Lung (tissue), 12 donors: ENCODE results near the gene JMJD7. TPM values are rescaled to one million over a fixed set of nuclear protein-coding genes. Genes with fewer than 3 reads are reported as not detected.

Experiments
- ATAC-seq: fragments of 200-7000 bp; cut with Tn5 transposase; one replicate; pipeline ENCODE4 v1.9.1; 2020; ENCODE audit warnings: moderate number of reproducible peaks; ENCODE audit not compliant: insufficient read depth, low FRiP score
- DNase-seq, 3 donors: peaks; one replicate each; pipeline ENCODE4 v3.0.0-alpha.2; 2013 to 2017
- H3K27ac ChIP-seq, 2 donors: one replicate each; pipeline ENCODE4 v1.5.1; 2013; ENCODE audit warnings: mild to moderate bottlenecking in 2 of 2, moderate library complexity in 2 of 2, control low read depth in 1 of 2, inconsistent platforms in 1 of 2, low read depth in 1 of 2, low read length in 1 of 2
- H3K27me3 ChIP-seq, 3 donors: one replicate each; pipeline ENCODE4 v1.5.1; 2013; ENCODE audit warnings: low read length in 2 of 3; ENCODE audit not compliant: control insufficient read depth in 3 of 3, insufficient read depth in 3 of 3
- H3K36me3 ChIP-seq, 4 donors: one replicate each; pipeline ENCODE4 v1.5.1; 2013; ENCODE audit warnings: low read length in 4 of 4, mild to moderate bottlenecking in 1 of 4, moderate library complexity in 1 of 4; ENCODE audit not compliant: control insufficient read depth in 4 of 4, insufficient read depth in 4 of 4
- H3K4me1 ChIP-seq, 5 donors: one replicate each; pipeline ENCODE4 v1.5.1; 2013; ENCODE audit warnings: low read length in 5 of 5, mild to moderate bottlenecking in 2 of 5, moderate library complexity in 1 of 5; ENCODE audit not compliant: control insufficient read depth in 5 of 5, insufficient read depth in 5 of 5
- H3K4me3 ChIP-seq: one replicate; pipeline ENCODE4 v1.5.1; 2013; ENCODE audit warnings: mild to moderate bottlenecking, control low read depth, moderate library complexity
- H3K9ac ChIP-seq, 2 donors: one replicate each; pipeline ENCODE4 v1.5.1; 2013; ENCODE audit warnings: low read length in 2 of 2, control low read depth in 1 of 2; ENCODE audit not compliant: insufficient read depth in 1 of 2
- H3K9me3 ChIP-seq, 4 donors: one replicate each; pipeline ENCODE4 v1.5.1; 2013; ENCODE audit warnings: low read length in 3 of 4, mild to moderate bottlenecking in 1 of 4, moderate library complexity in 1 of 4; ENCODE audit not compliant: control insufficient read depth in 4 of 4, insufficient read depth in 3 of 4
- WGBS, 2 donors: extraction: QIAGEN DNeasy Blood & Tissue Kit; methylation state at CpG; one replicate each; pipeline ENCODE4 v1.1.7; 2013; 5-methylcytosine and 5-hydroxymethylcytosine counted together
- polyA plus RNA-seq, 2 donors: library from polyadenylated mRNA; stranded (reverse); fragments of 200-250 nt; gene quantifications; one replicate each; pipeline ENCODE4 v1.2.1, GENCODE V29; 2013
- total RNA-seq, 2 donors: library from RNA; depleted of rRNA in 1 of 2; stranded (reverse); fragments of >200 nt in 1 of 2; gene quantifications; one replicate each; pipeline ENCODE4 v1.2.1, GENCODE V29; 2014 to 2021
- TF ChIP-seq, protein P1 (sequence below): IDR thresholded peaks from 2 replicates; pipeline ENCODE4 v1.5.1; 2012; ENCODE audit warnings: mild to moderate bottlenecking; ENCODE audit errors: control extremely low read depth, extremely low read depth
- donor health status: control.
- donor health status: control.
- donor health status: Bipolar disorder and iron deficiency.
- donor health status: healthy.
- donor health status: DM: yes; HTN: yes; CAD: no.

Gene JMJD7
- total and polyA plus RNA-seq, 4 donors = 13.2 to 28.1 (median 21.3) TPM

DNA sequence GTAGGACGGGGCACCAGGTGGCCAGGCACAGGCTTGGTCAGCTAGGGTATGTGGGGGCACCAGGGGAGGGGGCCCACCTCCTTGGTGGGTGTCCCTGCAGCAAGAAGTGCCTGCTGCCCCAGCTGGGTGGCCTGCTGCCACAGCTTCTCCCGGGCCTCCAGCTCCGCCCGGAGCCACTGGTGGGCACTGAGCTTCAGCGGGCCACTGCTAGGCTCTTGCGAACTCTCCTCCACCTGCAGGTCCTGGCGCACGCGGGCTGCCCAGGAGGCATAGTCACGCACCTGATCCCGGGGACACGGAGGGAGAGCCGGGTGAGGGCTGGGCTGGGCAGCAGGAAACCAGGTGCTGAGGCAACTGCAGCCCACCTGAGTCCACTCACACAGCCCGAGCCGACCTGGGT lies 40.4 kb downstream of the JMJD7 start:
- Histone ChIP-seq H3K4me1 (peaks cover 0 to 3% (median 0%) of the 10 kb centered on the region in 5 donors), H3K36me3 (no peaks in the 10 kb centered on the region), H3K27ac (no peak overlapping the region), H3K27me3 (no peaks in the 10 kb centered on the region), H3K9me3 (no peaks in the 10 kb centered on the region), H3K9ac (no peak overlapping the region), H3K4me3 (no peak overlapping the region)
- ATAC-seq (no peak), DNase-seq (no peak)
- TF ChIP-seq, protein P1, sequence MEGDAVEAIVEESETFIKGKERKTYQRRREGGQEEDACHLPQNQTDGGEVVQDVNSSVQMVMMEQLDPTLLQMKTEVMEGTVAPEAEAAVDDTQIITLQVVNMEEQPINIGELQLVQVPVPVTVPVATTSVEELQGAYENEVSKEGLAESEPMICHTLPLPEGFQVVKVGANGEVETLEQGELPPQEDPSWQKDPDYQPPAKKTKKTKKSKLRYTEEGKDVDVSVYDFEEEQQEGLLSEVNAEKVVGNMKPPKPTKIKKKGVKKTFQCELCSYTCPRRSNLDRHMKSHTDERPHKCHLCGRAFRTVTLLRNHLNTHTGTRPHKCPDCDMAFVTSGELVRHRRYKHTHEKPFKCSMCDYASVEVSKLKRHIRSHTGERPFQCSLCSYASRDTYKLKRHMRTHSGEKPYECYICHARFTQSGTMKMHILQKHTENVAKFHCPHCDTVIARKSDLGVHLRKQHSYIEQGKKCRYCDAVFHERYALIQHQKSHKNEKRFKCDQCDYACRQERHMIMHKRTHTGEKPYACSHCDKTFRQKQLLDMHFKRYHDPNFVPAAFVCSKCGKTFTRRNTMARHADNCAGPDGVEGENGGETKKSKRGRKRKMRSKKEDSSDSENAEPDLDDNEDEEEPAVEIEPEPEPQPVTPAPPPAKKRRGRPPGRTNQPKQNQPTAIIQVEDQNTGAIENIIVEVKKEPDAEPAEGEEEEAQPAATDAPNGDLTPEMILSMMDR = no peak
- WGBS, 2 donors = 95% methylated on average over 15 of the region's 15 CpGs

DNA sequence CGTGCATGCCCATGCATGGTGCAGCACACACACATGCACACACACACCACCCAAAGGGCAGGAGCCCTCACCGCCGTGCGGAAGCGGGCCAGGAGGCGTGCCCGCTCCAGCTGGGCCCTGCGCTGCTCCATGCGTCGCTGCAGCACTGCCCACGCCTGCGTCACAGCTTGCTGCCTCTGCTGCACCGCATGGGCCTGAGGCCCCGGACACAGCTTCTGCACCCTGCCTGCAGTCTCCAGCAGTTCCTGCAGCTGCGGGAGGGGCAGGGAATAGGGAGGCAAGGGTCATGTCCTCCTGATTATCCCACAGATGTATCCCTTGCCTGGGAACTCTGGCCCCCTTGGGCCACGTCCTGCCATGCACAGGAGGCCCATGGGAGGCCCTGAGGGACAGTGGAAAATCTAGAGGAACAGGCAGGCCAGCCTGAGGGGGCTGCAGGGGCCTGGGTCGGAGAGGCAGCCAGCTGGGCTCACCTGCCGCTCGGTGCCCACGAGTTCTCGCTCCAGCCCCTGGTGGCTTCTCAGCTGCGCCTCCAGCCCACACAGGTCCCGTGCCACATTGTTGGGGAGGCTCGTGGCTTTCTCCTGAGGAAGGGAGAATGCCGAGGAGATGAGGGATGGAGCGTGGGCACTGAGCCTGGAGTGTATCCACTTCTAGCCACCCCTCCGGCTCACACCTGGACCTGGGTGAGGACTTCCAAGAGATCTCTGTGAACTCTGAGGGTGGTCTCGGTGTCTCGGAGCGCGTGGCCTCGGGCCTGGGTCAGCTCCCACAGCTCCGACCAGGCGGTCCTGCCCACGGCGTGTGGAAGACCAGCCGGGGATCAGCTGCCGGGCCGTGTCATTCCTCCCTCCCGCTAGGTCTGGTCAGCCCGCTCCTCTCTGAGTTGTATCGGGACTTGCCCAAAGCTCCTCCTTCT lies 42.1 kb downstream of the JMJD7 start:
- Histone ChIP-seq H3K27me3 (no peaks in the 10 kb centered on the region), H3K4me1 (peaks cover 0 to 3% (median 0%) of the 10 kb centered on the region in 5 donors), H3K9me3 (no peaks in the 10 kb centered on the region), H3K27ac (no peak overlapping the region), H3K9ac (no peak overlapping the region), H3K4me3 (no peak overlapping the region), H3K36me3 (no peaks in the 10 kb centered on the region)
- TF ChIP-seq, protein P1 = no peak
- ATAC-seq (no peak), DNase-seq (no peak)
- WGBS, 2 donors = 92 to 95% methylated on average over 40 to 42 of the region's 42 CpGs

DNA sequence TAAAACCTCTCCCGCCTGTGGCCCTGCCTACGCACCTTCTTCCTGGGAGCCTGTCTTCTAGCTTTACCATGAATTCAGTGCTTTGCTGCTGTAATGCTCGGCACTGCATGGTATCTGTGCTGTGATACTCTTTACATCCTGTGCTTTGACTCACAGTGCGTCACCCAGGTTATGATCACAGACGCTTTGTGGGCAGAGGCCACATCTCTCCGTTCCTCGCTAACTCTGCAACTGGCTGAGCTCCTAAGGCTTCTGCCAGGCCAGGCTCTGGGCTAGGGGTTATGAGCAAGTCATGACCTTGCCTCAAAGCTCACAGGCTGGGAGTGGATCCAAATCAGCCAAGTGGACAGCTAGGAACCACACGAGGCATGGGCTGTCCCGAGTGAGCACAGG lies 42.8 kb downstream of the JMJD7 start:
- Histone ChIP-seq H3K4me1 (peaks cover 0 to 3% (median 0%) of the 10 kb centered on the region in 5 donors), H3K9ac (no peak overlapping the region), H3K9me3 (no peaks in the 10 kb centered on the region), H3K36me3 (no peaks in the 10 kb centered on the region), H3K27me3 (no peaks in the 10 kb centered on the region), H3K4me3 (no peak overlapping the region), H3K27ac (no peak overlapping the region)
- no peak for ATAC-seq
- no peak for DNase-seq
- 79 to 90% methylated on average over 9 of the region's 9 CpGs for WGBS, 2 donors
- TF ChIP-seq, protein P1 = no peak
